Measurements from ENCODE around the gene AFP. TPM values are rescaled to one million over a fixed set of nuclear protein-coding genes. Genes with fewer than 3 reads are reported as not detected.

The AFP gene
- total and polyA plus RNA-seq, 10 of the 15 experiments (the other 5 are each of a cell fraction or from before 2014, with no cell fraction given), result 0.72 TPM; not detected in 9

GRCh38 chr4:73413294-73413755 lies 22.7 kb upstream of the AFP start:
- no TSS peak for BruUV-seq (replicated peaks)
- no peak overlapping the region for H2AFZ ChIP-seq (ENCODE audit: control insufficient read depth, low read depth, low read length)
- no peak overlapping the region for H3K27ac ChIP-seq (ENCODE audit: control insufficient read depth, insufficient read depth)
- peaks cover 0 to 3% of the 10 kb centered on the region in 2 experiments; a peak in 1 of 4 replicates for H3K27me3 ChIP-seq (replicated peaks in 1 of 2; ENCODE audit: control insufficient read depth in 2 of 2, insufficient read depth in 2 of 2, low read length in 1 of 2)
- H3K9me3 ChIP-seq (replicated peaks; ENCODE audit: control insufficient read depth, insufficient read depth, low read length), result no peaks in the 10 kb centered on the region
- no peaks in the 10 kb centered on the region for H3K4me1 ChIP-seq (ENCODE audit: control insufficient read depth, insufficient read depth, low read length)
- no peaks in the 10 kb centered on the region for H3K79me2 ChIP-seq (ENCODE audit: control insufficient read depth, insufficient read depth, low read length)
- WGBS (ENCODE audit: insufficient coverage, insufficient replicate concordance, low lambda C conversion rate, missing lambda C conversion rate), result 21% methylated on average over 4 of the region's 4 CpGs
- no peaks in the 10 kb centered on the region for H4K20me1 ChIP-seq (ENCODE audit: control insufficient read depth, insufficient read depth)
- H3K4me3 ChIP-seq, result no peak overlapping the region
- ATAC-seq (no peak), FAIRE-seq (no peak), DNase-seq (ENCODE audit: low read depth, low spot score) (no peak)
- H3K4me2 ChIP-seq (ENCODE audit: control insufficient read depth, insufficient read depth), result no peak overlapping the region
- RAD21 ChIA-PET (ENCODE audit: unreplicated experiment), result no interaction called here
- no peaks in the 10 kb centered on the region for H3K36me3 ChIP-seq (ENCODE audit: control insufficient read depth in 2 of 2, insufficient read depth in 2 of 2, low read length in 1 of 2)
- no peak for TF ChIP-seq FOXK2 (IDR thresholded peaks at IDR 0.05)
- POLR2A ChIA-PET, result no interaction called here
- CTCF ChIA-PET, result no interaction called here
- intact Hi-C loops (cut with micrococcal nuclease; ENCODE audit: unreplicated experiment), result no loop called here
- SMC1A ChIA-PET (ENCODE audit: uncharacterized antibody, unreplicated experiment), result interaction anchor here (1.2 kb wide), 1 partner anchor 19 kb away, joined by 3 read pairs; no protein-coding TSS in a partner anchor
- no peak overlapping the region for H3K9ac ChIP-seq (ENCODE audit: control insufficient read depth, insufficient read depth, low read length)
- in situ Hi-C loops (cut with MboI), result no loop called here

GRCh38 chr4:73414936-73415271 lies 21.1 kb upstream of the AFP start:
- H3K27ac ChIP-seq (ENCODE audit: control insufficient read depth, insufficient read depth), result no peak overlapping the region
- H4K20me1 ChIP-seq (ENCODE audit: control insufficient read depth, insufficient read depth), result no peaks in the 10 kb centered on the region
- in situ Hi-C loops (cut with MboI), result no loop called here
- no peak overlapping the region for H3K9ac ChIP-seq (ENCODE audit: control insufficient read depth, insufficient read depth, low read length)
- no peaks in the 10 kb centered on the region for H3K4me1 ChIP-seq (ENCODE audit: control insufficient read depth, insufficient read depth, low read length)
- TF ChIP-seq RELA (IDR thresholded peaks at IDR 0.05; ENCODE audit: borderline replicate concordance, partially characterized antibody) (no peak), ATF7 (IDR thresholded peaks at IDR 0.05; ENCODE audit: low read depth) (no peak), SMC3 (IDR thresholded peaks at IDR 0.05; ENCODE audit: borderline replicate concordance, low read length) (no peak), CBX5 (IDR thresholded peaks at IDR 0.05; ENCODE audit: low read depth) (no peak), PKNOX1 (IDR thresholded peaks at IDR 0.05) (no peak), ZNF217 (IDR thresholded peaks at IDR 0.05) (no peak), MLLT1 (IDR thresholded peaks at IDR 0.05) (no peak), HSF1 (IDR thresholded peaks at IDR 0.05; ENCODE audit: low read depth, low read length) (no peak)
- BruUV-seq (replicated peaks), result no TSS peak
- ChIA-PET CTCF (no interaction called here), RAD21 (ENCODE audit: unreplicated experiment) (no interaction called here), POLR2A (no interaction called here), SMC1A (ENCODE audit: uncharacterized antibody, unreplicated experiment) (no interaction called here)
- no peak for ATAC-seq
- no peaks in the 10 kb centered on the region for H3K36me3 ChIP-seq (ENCODE audit: control insufficient read depth in 2 of 2, insufficient read depth in 2 of 2, low read length in 1 of 2)
- H3K27me3 ChIP-seq (replicated peaks in 1 of 2; ENCODE audit: control insufficient read depth in 2 of 2, insufficient read depth in 2 of 2, low read length in 1 of 2), result peaks cover 0 to 3% of the 10 kb centered on the region in 2 experiments; a peak in 1 of 4 replicates
- no peaks in the 10 kb centered on the region for H3K79me2 ChIP-seq (ENCODE audit: control insufficient read depth, insufficient read depth, low read length)
- no peak overlapping the region for H3K4me2 ChIP-seq (ENCODE audit: control insufficient read depth, insufficient read depth)
- 46% methylated on average over 2 of the region's 2 CpGs for WGBS (ENCODE audit: insufficient coverage, insufficient replicate concordance, low lambda C conversion rate, missing lambda C conversion rate)
- no peak for DNase-seq (ENCODE audit: low read depth, low spot score)
- no peak overlapping the region for H2AFZ ChIP-seq (ENCODE audit: control insufficient read depth, low read depth, low read length)
- no peaks in the 10 kb centered on the region for H3K9me3 ChIP-seq (replicated peaks; ENCODE audit: control insufficient read depth, insufficient read depth, low read length)
- no peak overlapping the region for H3K4me3 ChIP-seq
- intact Hi-C loops (cut with micrococcal nuclease; ENCODE audit: unreplicated experiment), result no loop called here
- no peak for FAIRE-seq
